Measurements from ENCODE around the gene MID1.

The MID1 gene

GRCh38 chrX:10519278-10519677 is 101.1 kb downstream of the MID1 start:
- Mint-ChIP-seq H3K36me3 (no peaks in the 10 kb centered on the region), H3K9me3 (no peaks in the 10 kb centered on the region), H3K4me1 (no peaks in the 10 kb centered on the region), H3K27ac (no peak overlapping the region), H3K27me3 (peaks cover 2% of the 10 kb centered on the region), H3K4me3 (no peak overlapping the region)
- DNase-seq (ENCODE audit: low spot score in 2 of 2), result no peak
- ATAC-seq (ENCODE audit: low read depth), result no peak

- no peaks in the 10 kb centered on the region for H3K36me3 Mint-ChIP-seq
- peaks cover 2% of the 10 kb centered on the region for H3K27me3 Mint-ChIP-seq
- H3K9me3 Mint-ChIP-seq, result no peaks in the 10 kb centered on the region
- no peak for ATAC-seq (ENCODE audit: low read depth)
- no peaks in the 10 kb centered on the region for H3K4me1 Mint-ChIP-seq
- no peak for DNase-seq (ENCODE audit: low spot score in 2 of 2)
- no peak overlapping the region for H3K4me3 Mint-ChIP-seq
- no peak overlapping the region for H3K27ac Mint-ChIP-seq
Observed at GRCh38 chrX:10518073-10518472, 102.3 kb downstream of the MID1 start.

GRCh38 chrX:10516781-10517322 is 103.5 kb downstream of the MID1 start:
- H3K9me3 Mint-ChIP-seq, result no peaks in the 10 kb centered on the region
- H3K27me3 Mint-ChIP-seq, result peaks cover 2% of the 10 kb centered on the region
- no peak overlapping the region for H3K27ac Mint-ChIP-seq
- H3K36me3 Mint-ChIP-seq, result no peaks in the 10 kb centered on the region
- no peak overlapping the region for H3K4me3 Mint-ChIP-seq
- ATAC-seq (ENCODE audit: low read depth) (no peak), DNase-seq (ENCODE audit: low spot score in 2 of 2) (no peak)
- H3K4me1 Mint-ChIP-seq, result no peaks in the 10 kb centered on the region

- ATAC-seq (ENCODE audit: low read depth) (no peak), DNase-seq (ENCODE audit: low spot score in 2 of 2) (no peak)
- Mint-ChIP-seq H3K36me3 (no peaks in the 10 kb centered on the region), H3K27ac (no peak overlapping the region), H3K9me3 (no peaks in the 10 kb centered on the region), H3K4me3 (no peak overlapping the region), H3K27me3 (no peaks in the 10 kb centered on the region), H3K4me1 (no peaks in the 10 kb centered on the region)
Observed at GRCh38 chrX:10514891-10515290, 105.5 kb downstream of the MID1 start.

- H3K9me3 Mint-ChIP-seq, result no peaks in the 10 kb centered on the region
- ATAC-seq (ENCODE audit: low read depth) (no peak), DNase-seq (ENCODE audit: low spot score in 2 of 2) (no peak)
- H3K36me3 Mint-ChIP-seq, result no peaks in the 10 kb centered on the region
- H3K27me3 Mint-ChIP-seq, result peaks cover under 1% of the 10 kb centered on the region
- H3K4me3 Mint-ChIP-seq, result no peak overlapping the region
- no peak overlapping the region for H3K27ac Mint-ChIP-seq
- no peaks in the 10 kb centered on the region for H3K4me1 Mint-ChIP-seq
Observed at GRCh38 chrX:10513974-10514373, 106.4 kb downstream of the MID1 start.

- H3K4me3 Mint-ChIP-seq, result no peak overlapping the region
- no peaks in the 10 kb centered on the region for H3K9me3 Mint-ChIP-seq
- H3K36me3 Mint-ChIP-seq, result no peaks in the 10 kb centered on the region
- no peak for DNase-seq (ENCODE audit: low spot score in 2 of 2)
- peaks cover 5% of the 10 kb centered on the region for H3K27me3 Mint-ChIP-seq
- no peak for ATAC-seq (ENCODE audit: low read depth)
- H3K4me1 Mint-ChIP-seq, result peaks cover 2% of the 10 kb centered on the region
- no peak overlapping the region for H3K27ac Mint-ChIP-seq
Observed at GRCh38 chrX:10512741-10513140, 107.6 kb downstream of the MID1 start.

GRCh38 chrX:10512258-10512657 is 108.1 kb downstream of the MID1 start:
- H3K27me3 Mint-ChIP-seq, result peaks cover 5% of the 10 kb centered on the region

GRCh38 chrX:10509397-10509796 is 111.0 kb downstream of the MID1 start:
- Mint-ChIP-seq H3K4me1 (peaks cover 2% of the 10 kb centered on the region), H3K36me3 (no peaks in the 10 kb centered on the region), H3K9me3 (no peaks in the 10 kb centered on the region), H3K4me3 (no peak overlapping the region), H3K27me3 (peaks cover 6% of the 10 kb centered on the region), H3K27ac (no peak overlapping the region)
- DNase-seq (ENCODE audit: low spot score in 2 of 2), result no peak
- ATAC-seq (ENCODE audit: low read depth), result no peak

More at GRCh38 chrX:10512258-10512657, 108.1 kb downstream of the MID1 start:
- H3K4me1 Mint-ChIP-seq, result peaks cover 2% of the 10 kb centered on the region
- no peak overlapping the region for H3K27ac Mint-ChIP-seq
- H3K4me3 Mint-ChIP-seq, result no peak overlapping the region
- H3K36me3 Mint-ChIP-seq, result no peaks in the 10 kb centered on the region
- no peaks in the 10 kb centered on the region for H3K9me3 Mint-ChIP-seq
- ATAC-seq (ENCODE audit: low read depth) (no peak), DNase-seq (ENCODE audit: low spot score in 2 of 2) (no peak)

- no peak for DNase-seq (ENCODE audit: low spot score in 2 of 2)
- Mint-ChIP-seq H3K27me3 (peaks cover 6% of the 10 kb centered on the region), H3K9me3 (no peaks in the 10 kb centered on the region), H3K27ac (no peak overlapping the region), H3K4me3 (no peak overlapping the region), H3K36me3 (no peaks in the 10 kb centered on the region), H3K4me1 (peaks cover 2% of the 10 kb centered on the region)
- no peak for ATAC-seq (ENCODE audit: low read depth)
Observed at GRCh38 chrX:10508891-10509290, 111.5 kb downstream of the MID1 start.

- Mint-ChIP-seq H3K27me3 (peaks cover 6% of the 10 kb centered on the region), H3K4me1 (peaks cover 2% of the 10 kb centered on the region), H3K27ac (no peak overlapping the region), H3K4me3 (no peak overlapping the region), H3K9me3 (no peaks in the 10 kb centered on the region), H3K36me3 (no peaks in the 10 kb centered on the region)
- ATAC-seq (ENCODE audit: low read depth), result no peak
- DNase-seq (ENCODE audit: low spot score in 2 of 2), result no peak
Observed at GRCh38 chrX:10507876-10508275, 112.5 kb downstream of the MID1 start.

GRCh38 chrX:10507181-10507580 is 113.2 kb downstream of the MID1 start:
- Mint-ChIP-seq H3K9me3 (no peaks in the 10 kb centered on the region), H3K4me1 (peaks cover 2% of the 10 kb centered on the region), H3K27ac (no peak overlapping the region), H3K27me3 (peaks cover 6% of the 10 kb centered on the region), H3K36me3 (no peaks in the 10 kb centered on the region), H3K4me3 (no peak overlapping the region)
- DNase-seq (ENCODE audit: low spot score in 2 of 2) (no peak), ATAC-seq (ENCODE audit: low read depth) (no peak)

- no peak overlapping the region for H3K4me3 Mint-ChIP-seq
- peaks cover 6% of the 10 kb centered on the region for H3K27me3 Mint-ChIP-seq
- H3K9me3 Mint-ChIP-seq, result no peaks in the 10 kb centered on the region
- H3K4me1 Mint-ChIP-seq, result peaks cover 2% of the 10 kb centered on the region
- no peak for DNase-seq (ENCODE audit: low spot score in 2 of 2)
- ATAC-seq (ENCODE audit: low read depth), result no peak
- H3K27ac Mint-ChIP-seq, result no peak overlapping the region
- no peaks in the 10 kb centered on the region for H3K36me3 Mint-ChIP-seq
Observed at GRCh38 chrX:10506781-10507180, 113.6 kb downstream of the MID1 start.

- Mint-ChIP-seq H3K36me3 (no peaks in the 10 kb centered on the region), H3K9me3 (no peaks in the 10 kb centered on the region), H3K4me1 (peaks cover 2% of the 10 kb centered on the region), H3K27me3 (peaks cover 9% of the 10 kb centered on the region), H3K4me3 (no peak overlapping the region), H3K27ac (no peak overlapping the region)
- ATAC-seq (ENCODE audit: low read depth), result no peak
- DNase-seq (ENCODE audit: low spot score in 2 of 2), result no peak
Observed at GRCh38 chrX:10505726-10506125, 114.7 kb downstream of the MID1 start.

- Mint-ChIP-seq H3K27ac (no peak overlapping the region), H3K4me1 (no peaks in the 10 kb centered on the region), H3K4me3 (no peak overlapping the region), H3K27me3 (peaks cover 4% of the 10 kb centered on the region), H3K9me3 (no peaks in the 10 kb centered on the region), H3K36me3 (no peaks in the 10 kb centered on the region)
- no peak for DNase-seq (ENCODE audit: low spot score in 2 of 2)
- no peak for ATAC-seq (ENCODE audit: low read depth)
Observed at GRCh38 chrX:10502961-10503360, 117.4 kb downstream of the MID1 start.

GRCh38 chrX:10501611-10502010 is 118.8 kb downstream of the MID1 start:
- Mint-ChIP-seq H3K27me3 (peaks cover 4% of the 10 kb centered on the region), H3K9me3 (no peaks in the 10 kb centered on the region), H3K4me3 (no peak overlapping the region), H3K4me1 (no peaks in the 10 kb centered on the region), H3K36me3 (no peaks in the 10 kb centered on the region), H3K27ac (no peak overlapping the region)
- ATAC-seq (ENCODE audit: low read depth), result no peak
- DNase-seq (ENCODE audit: low spot score in 2 of 2), result no peak

Data from memory B cell (primary cell).